Measurements from ENCODE around the gene ENPP6.
"Not testable (repeated sequence)": the region's sequence is repeated elsewhere in the genome, so short reads cannot be mapped to it uniquely, and the experiment has no call there.

The ENPP6 gene

GRCh38 chr4:184148738-184149637 lies 68.7 kb downstream of the ENPP6 start:
- peak; percentile 14 for DNase-seq (ENCODE audit: low read depth)

- DNase-seq (ENCODE audit: low read depth), result peak; percentile 13
These were observed 69.6 kb downstream of the ENPP6 start for GRCh38 chr4:184147858-184148737.

GRCh38 chr4:184146951-184147350 lies 70.7 kb downstream of the ENPP6 start:
- no peak for DNase-seq (ENCODE audit: low read depth)

- DNase-seq (ENCODE audit: low read depth), result no peak
These were observed 72.1 kb downstream of the ENPP6 start for GRCh38 chr4:184145596-184145995.

- no peak for DNase-seq (ENCODE audit: low read depth)
These were observed 73.7 kb downstream of the ENPP6 start for GRCh38 chr4:184143770-184144564.

- DNase-seq (ENCODE audit: low read depth), result no peak
These were observed 75.3 kb downstream of the ENPP6 start for GRCh38 chr4:184142121-184143000.

- not testable (repeated sequence) for DNase-seq (ENCODE audit: low read depth)
These were observed 76.8 kb downstream of the ENPP6 start for GRCh38 chr4:184140901-184141300.

GRCh38 chr4:184136525-184136924 lies 81.1 kb downstream of the ENPP6 start:
- no peak for DNase-seq (ENCODE audit: low read depth)

GRCh38 chr4:184126800-184127199 lies 90.9 kb downstream of the ENPP6 start:
- DNase-seq (ENCODE audit: low read depth), result no peak

GRCh38 chr4:184122631-184123408 lies 94.9 kb downstream of the ENPP6 start:
- no peak for DNase-seq (ENCODE audit: low read depth)

GRCh38 chr4:184120549-184121127 lies 97.0 kb downstream of the ENPP6 start:
- DNase-seq (ENCODE audit: low read depth), result no peak

GRCh38 chr4:184117662-184118199 lies 99.9 kb downstream of the ENPP6 start:
- no peak for DNase-seq (ENCODE audit: low read depth)

- DNase-seq (ENCODE audit: low read depth), result no peak
These were observed 102.3 kb downstream of the ENPP6 start for GRCh38 chr4:184115399-184115798.

GRCh38 chr4:184114431-184114830 lies 103.2 kb downstream of the ENPP6 start:
- DNase-seq (ENCODE audit: low read depth), result no peak

- no peak for DNase-seq (ENCODE audit: low read depth)
These were observed 105.6 kb downstream of the ENPP6 start for GRCh38 chr4:184112006-184112550.

GRCh38 chr4:184111233-184111832 lies 106.3 kb downstream of the ENPP6 start:
- no peak for DNase-seq (ENCODE audit: low read depth)

- no peak for DNase-seq (ENCODE audit: low read depth)
These were observed 107.0 kb downstream of the ENPP6 start for GRCh38 chr4:184110452-184111224.

- no peak for DNase-seq (ENCODE audit: low read depth)
These were observed 109.6 kb downstream of the ENPP6 start for GRCh38 chr4:184108006-184108501.

All from stromal cell of bone marrow (primary cell).